Measurements from ENCODE around the gene MRPS6. TPM values are rescaled to one million over a fixed set of nuclear protein-coding genes. Genes with fewer than 3 reads are reported as not detected.

MRPS6 gene
- polyA plus RNA-seq, 1 donor (not counting 4 experiments of a cell fraction or from before 2014, with no cell fraction given): 41.5 TPM

- no peaks in the 10 kb centered on the region for H3K27me3 ChIP-seq (ENCODE audit: control insufficient read depth, extremely low read depth, insufficient read depth, low read length)
- peaks cover 24% of the 10 kb centered on the region for H3K79me2 ChIP-seq (ENCODE audit: control insufficient read depth, insufficient read depth, low read length)
- dilution Hi-C loops (cut with MboI; ENCODE audit: extremely low pct_ligation_motif_present, low sequenced_read_pairs): no loop called here
- no peak overlapping the region for H3K4me3 ChIP-seq (ENCODE audit: control insufficient read depth in 2 of 3, extremely low read depth in 1 of 3, insufficient read depth in 2 of 3, low read depth in 1 of 3, low read length in 3 of 3)
- peaks cover 36% of the 10 kb centered on the region for H3K4me1 ChIP-seq (ENCODE audit: control insufficient read depth, extremely low read depth, insufficient read depth, low read length)
- no peaks in the 10 kb centered on the region for H3K9me3 ChIP-seq (ENCODE audit: control insufficient read depth, low read depth, low read length)
- H3K9ac ChIP-seq (ENCODE audit: control insufficient read depth, extremely low read depth, insufficient read depth, low read length): no peak overlapping the region
- no peak for TF ChIP-seq EZH2 (IDR thresholded peaks at IDR 0.05; ENCODE audit: low read length)
- TF ChIP-seq, protein P1, sequence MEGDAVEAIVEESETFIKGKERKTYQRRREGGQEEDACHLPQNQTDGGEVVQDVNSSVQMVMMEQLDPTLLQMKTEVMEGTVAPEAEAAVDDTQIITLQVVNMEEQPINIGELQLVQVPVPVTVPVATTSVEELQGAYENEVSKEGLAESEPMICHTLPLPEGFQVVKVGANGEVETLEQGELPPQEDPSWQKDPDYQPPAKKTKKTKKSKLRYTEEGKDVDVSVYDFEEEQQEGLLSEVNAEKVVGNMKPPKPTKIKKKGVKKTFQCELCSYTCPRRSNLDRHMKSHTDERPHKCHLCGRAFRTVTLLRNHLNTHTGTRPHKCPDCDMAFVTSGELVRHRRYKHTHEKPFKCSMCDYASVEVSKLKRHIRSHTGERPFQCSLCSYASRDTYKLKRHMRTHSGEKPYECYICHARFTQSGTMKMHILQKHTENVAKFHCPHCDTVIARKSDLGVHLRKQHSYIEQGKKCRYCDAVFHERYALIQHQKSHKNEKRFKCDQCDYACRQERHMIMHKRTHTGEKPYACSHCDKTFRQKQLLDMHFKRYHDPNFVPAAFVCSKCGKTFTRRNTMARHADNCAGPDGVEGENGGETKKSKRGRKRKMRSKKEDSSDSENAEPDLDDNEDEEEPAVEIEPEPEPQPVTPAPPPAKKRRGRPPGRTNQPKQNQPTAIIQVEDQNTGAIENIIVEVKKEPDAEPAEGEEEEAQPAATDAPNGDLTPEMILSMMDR (optimal IDR thresholded peaks at IDR 0.05 in 1 of 3, IDR thresholded peaks at IDR 0.05 in 1 of 3, conservative IDR thresholded peaks at IDR 0.05 in 1 of 3; ENCODE audit: extremely low read depth in 1 of 3, insufficient read depth in 2 of 3, low read length in 3 of 3): no peak
- no peak overlapping the region for H2AFZ ChIP-seq (ENCODE audit: control insufficient read depth, low read length)
- no peak overlapping the region for H3K27ac ChIP-seq (ENCODE audit: control insufficient read depth, insufficient read depth, low read length)
- peaks cover 3 to 5% of the 10 kb centered on the region in 2 experiments for H3K36me3 ChIP-seq (ENCODE audit: control insufficient read depth in 2 of 2, extremely low read depth in 1 of 2, insufficient read depth in 2 of 2, low read length in 2 of 2)
- H3K9me1 ChIP-seq (ENCODE audit: control insufficient read depth, extremely low read depth, insufficient read depth, low read length): no peaks in the 10 kb centered on the region
- no peak overlapping the region for H3K4me2 ChIP-seq (ENCODE audit: control insufficient read depth, extremely low read depth, insufficient read depth, low read depth, low read length)
- no peak for DNase-seq (ENCODE audit: low read depth, low spot score)
- no peak for FAIRE-seq
- H4K20me1 ChIP-seq (ENCODE audit: control insufficient read depth, extremely low read depth, insufficient read depth, low read length): peaks cover 6% of the 10 kb centered on the region
Observed at GRCh38 chr21:34128674-34129038, 55.3 kb downstream of the MRPS6 start.

DNA sequence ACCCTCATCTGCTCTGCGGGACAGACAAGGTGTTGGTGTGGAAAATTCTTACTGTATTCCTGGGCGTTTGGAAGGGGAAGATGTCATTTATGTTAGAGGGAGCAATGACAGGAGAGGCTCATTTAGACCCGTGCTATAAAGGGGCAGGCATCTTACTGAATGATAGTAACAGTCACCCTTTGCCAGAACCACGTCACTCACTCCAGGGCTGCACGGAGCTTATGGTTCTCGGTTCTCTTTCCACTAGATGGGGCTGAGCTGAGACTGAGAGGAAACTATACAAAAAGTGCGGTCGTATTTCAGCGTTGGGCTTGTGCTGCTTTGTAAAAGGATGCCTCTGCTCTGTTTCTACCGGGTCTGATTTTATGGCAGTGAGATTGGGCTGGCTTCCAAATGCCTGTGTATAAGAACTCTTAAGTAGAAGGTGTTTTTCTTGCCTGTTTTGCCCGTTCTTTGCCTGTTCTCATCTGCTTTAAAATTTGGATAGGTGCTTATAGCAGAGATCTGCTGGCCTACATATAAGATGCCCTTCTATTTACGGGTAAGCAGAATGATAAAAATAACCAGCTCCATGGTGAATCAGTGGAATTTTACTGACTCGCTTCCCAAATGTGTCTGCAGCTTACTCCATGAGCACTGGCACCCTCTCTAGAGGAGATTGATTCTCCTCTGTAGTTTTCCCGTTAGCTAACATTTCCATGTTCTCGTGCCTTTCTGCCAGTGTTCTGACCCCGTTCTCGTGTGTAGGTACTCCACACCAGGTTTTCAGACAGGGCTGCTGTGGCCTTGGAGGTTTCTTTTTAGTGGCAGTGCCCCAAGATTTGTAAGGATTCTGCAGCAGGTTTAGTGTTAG lies 55.9 kb downstream of the MRPS6 start:
- Histone ChIP-seq H3K9me1 (ENCODE audit: control insufficient read depth, extremely low read depth, insufficient read depth, low read length) (no peaks in the 10 kb centered on the region), H4K20me1 (ENCODE audit: control insufficient read depth, extremely low read depth, insufficient read depth, low read length) (peaks cover 6% of the 10 kb centered on the region), H3K79me2 (ENCODE audit: control insufficient read depth, insufficient read depth, low read length) (peaks cover 24% of the 10 kb centered on the region), H3K27ac (ENCODE audit: control insufficient read depth, insufficient read depth, low read length) (peak overlapping the region; percentile 29), H3K4me3 (ENCODE audit: control insufficient read depth in 2 of 3, extremely low read depth in 1 of 3, insufficient read depth in 2 of 3, low read depth in 1 of 3, low read length in 3 of 3) (no peak overlapping the region), H3K4me1 (ENCODE audit: control insufficient read depth, extremely low read depth, insufficient read depth, low read length) (peaks cover 36% of the 10 kb centered on the region), H3K27me3 (ENCODE audit: control insufficient read depth, extremely low read depth, insufficient read depth, low read length) (no peaks in the 10 kb centered on the region), H3K36me3 (ENCODE audit: control insufficient read depth in 2 of 2, extremely low read depth in 1 of 2, insufficient read depth in 2 of 2, low read length in 2 of 2) (peaks cover 3 to 5% of the 10 kb centered on the region in 2 experiments), H3K9ac (ENCODE audit: control insufficient read depth, extremely low read depth, insufficient read depth, low read length) (no peak overlapping the region), H2AFZ (ENCODE audit: control insufficient read depth, low read length) (no peak overlapping the region), H3K4me2 (ENCODE audit: control insufficient read depth, extremely low read depth, insufficient read depth, low read depth, low read length) (peak overlapping the region; percentile 24), H3K9me3 (ENCODE audit: control insufficient read depth, low read depth, low read length) (no peaks in the 10 kb centered on the region)
- DNase-seq (ENCODE audit: low read depth, low spot score): no peak
- dilution Hi-C loops (cut with MboI; ENCODE audit: extremely low pct_ligation_motif_present, low sequenced_read_pairs): no loop called here
- TF ChIP-seq, protein P1 (optimal IDR thresholded peaks at IDR 0.05 in 1 of 3, IDR thresholded peaks at IDR 0.05 in 1 of 3, conservative IDR thresholded peaks at IDR 0.05 in 1 of 3; ENCODE audit: extremely low read depth in 1 of 3, insufficient read depth in 2 of 3, low read length in 3 of 3): peak; percentile 42 to 61 (median 61)
- no peak for TF ChIP-seq EZH2 (IDR thresholded peaks at IDR 0.05; ENCODE audit: low read length)
- peak; percentile 88 for FAIRE-seq

Data from keratinocyte (primary cell).